SK-N-SH (cell line): ENCODE measurements around the gene ITGBL1. TPM values are rescaled to one million over a fixed set of nuclear protein-coding genes. Genes with fewer than 3 reads are reported as not detected.

ENCODE experiments used
- CTCF ChIA-PET: fragments of 300-600, 350-600 bp; formaldehyde crosslinking; extraction: SDS; loops from one replicate; lab custom pipeline; 2021; lab: Yijun Ruan, JAX
- POLR2A ChIA-PET: fragments of 350-600 bp; sonication (Branson Sonifier 250); formaldehyde crosslinking; extraction: SDS; loops from one replicate; lab custom pipeline; 2020; ENCODE audit warnings: antibody characterized with exemption, inconsistent platforms; lab: Yijun Ruan, JAX
- DNase-seq: peaks from one replicate; pipeline ENCODE4 v3.0.0; 2012
- H2AFZ ChIP-seq: fragments of 200-600 bp; sonication (generic); 2 replicates; pipeline ENCODE4 v1.8.1; 2016; ENCODE audit warnings: antibody characterized with exemption, mild to moderate bottlenecking, low read depth
- H3F3A ChIP-seq: fragments of 200-600 bp; sonication (generic); replicated peaks from 2 replicates; pipeline ENCODE3; 2016; ENCODE audit warnings: antibody characterized with exemption, mild to moderate bottlenecking; ENCODE audit not compliant: insufficient read depth
- H3K27ac ChIP-seq, 2 experiments: fragments of 200-500 bp in 1 of 2; fragments of 200-600 bp in 1 of 2; sonication (Bioruptor generic) in 1 of 2; sonication (generic), shearing (Covaris generic) in 1 of 2; 2 replicates each; pipeline versions ENCODE4 v1.5.1 to v1.6.1; 2014 to 2016; ENCODE audit warnings: low read depth in 2 of 2, inconsistent platforms in 1 of 2, low read length in 1 of 2, mild to moderate bottlenecking in 1 of 2, mixed read lengths in 1 of 2
- H3K27me3 ChIP-seq: fragments of 200-600 bp; sonication (generic), shearing (Covaris generic); 2 replicates; pipeline ENCODE4 v1.6.1; 2016; ENCODE audit warnings: mixed run types; ENCODE audit not compliant: insufficient read depth
- H3K36me3 ChIP-seq, 2 experiments: fragments of 200-500 bp in 1 of 2; fragments of 200-600 bp in 1 of 2; sonication (Bioruptor generic) in 1 of 2; sonication (generic) in 1 of 2; replicated peaks in 1 of 2; 2 replicates each; pipeline versions ENCODE3 to v1.5.1; 2014 to 2016; ENCODE audit warnings: low read length in 1 of 2, mild to moderate bottlenecking in 1 of 2; ENCODE audit not compliant: insufficient read depth in 2 of 2, control insufficient read depth in 1 of 2
- H3K4me1 ChIP-seq, 2 experiments: fragments of 200-500 bp in 1 of 2; fragments of 200-600 bp in 1 of 2; sonication (Bioruptor generic) in 1 of 2; sonication (generic), shearing (Covaris generic) in 1 of 2; 2 replicates each; pipeline versions ENCODE4 v1.5.1 to v1.6.1; 2014 to 2016; ENCODE audit warnings: low read depth in 1 of 2, low read length in 1 of 2, mixed run types in 1 of 2; ENCODE audit not compliant: insufficient read depth in 2 of 2, control insufficient read depth in 1 of 2
- H3K4me2 ChIP-seq: fragments of 200-600 bp; sonication (generic), shearing (Covaris generic); 2 replicates; pipeline ENCODE4 v1.6.1; 2017; ENCODE audit warnings: mixed run types
- H3K4me3 ChIP-seq, 2 experiments: fragments of 200-500 bp in 1 of 2; fragments of 200-600 bp in 1 of 2; sonication (Bioruptor generic) in 1 of 2; sonication (generic), shearing (Covaris generic) in 1 of 2; 2 replicates each; pipeline versions ENCODE4 v1.5.1 to v1.8.1; 2014 to 2016; ENCODE audit warnings: low read depth in 2 of 2, inconsistent platforms in 1 of 2, low read length in 1 of 2, mild to moderate bottlenecking in 1 of 2, mixed read lengths in 1 of 2, moderate library complexity in 1 of 2
- H3K79me2 ChIP-seq: fragments of 200-600 bp; sonication (generic); 2 replicates; pipeline ENCODE4 v1.8.1; 2017; ENCODE audit warnings: mild to moderate bottlenecking; ENCODE audit not compliant: insufficient read depth
- H3K9ac ChIP-seq: fragments of 200-600 bp; sonication (generic); 2 replicates; pipeline ENCODE4 v1.6.1; 2017; ENCODE audit warnings: mixed run types
- H3K9me2 ChIP-seq: fragments of 200-600 bp; sonication (generic); 2 replicates; pipeline ENCODE4 v1.6.1; 2017; ENCODE audit warnings: mixed run types
- H3K9me3 ChIP-seq: fragments of 200-600 bp; sonication (generic); 2 replicates; pipeline ENCODE4 v1.6.1; 2017; ENCODE audit warnings: mixed run types, mild to moderate bottlenecking, moderate library complexity
- H4K20me1 ChIP-seq: fragments of 200-600 bp; sonication (generic); 2 replicates; pipeline ENCODE4 v1.6.1; 2017; ENCODE audit warnings: mild to moderate bottlenecking, mixed run types; ENCODE audit not compliant: insufficient read depth
- ELF1 ChIP-seq: IDR thresholded peaks from 2 replicates; pipeline ENCODE4 v1.4.0; 2012
- EP300 ChIP-seq, 2 experiments: IDR thresholded peaks; 2 replicates each; pipeline versions ENCODE4 v1.4.0 to v1.6.1; 2012; ENCODE audit warnings: borderline replicate concordance in 1 of 2, low read depth in 1 of 2, low read length in 1 of 2
- EZH2phosphoT487 ChIP-seq: fragments of 200-600 bp; sonication (generic); IDR thresholded peaks from 2 replicates; pipeline ENCODE4 v1.6.1; 2017; ENCODE audit warnings: low read depth, mixed run types, mild to moderate bottlenecking, antibody characterized with exemption, moderate library complexity, borderline replicate concordance
- FOSL2 ChIP-seq: IDR thresholded peaks from 2 replicates; pipeline ENCODE4 v1.4.0; 2012; ENCODE audit warnings: low read depth, mild to moderate bottlenecking, moderate library complexity, borderline replicate concordance
- FOXJ3 ChIP-seq: sonication (generic); formaldehyde crosslinking; IDR thresholded peaks from 2 replicates; pipeline ENCODE4 v1.5.1; 2020; ENCODE audit warnings: mild to moderate bottlenecking, missing genetic modification reagents
- GABPA ChIP-seq: IDR thresholded peaks from 2 replicates; pipeline ENCODE4 v1.4.0; 2012; ENCODE audit warnings: low read depth, mild to moderate bottlenecking
- JUND ChIP-seq: IDR thresholded peaks from 2 replicates; pipeline ENCODE4 v1.4.0; 2012
- MEF2A ChIP-seq: IDR thresholded peaks from 2 replicates; pipeline ENCODE4 v1.4.0; 2012; ENCODE audit warnings: low read depth, borderline replicate concordance
- MXI1 ChIP-seq: IDR thresholded peaks from 2 replicates; pipeline ENCODE4 v1.6.1; 2012; ENCODE audit warnings: mild to moderate bottlenecking, low read depth, low read length, improper control_type of control experiment
- NRF1 ChIP-seq: IDR thresholded peaks from 2 replicates; pipeline ENCODE4 v1.6.1; 2012; ENCODE audit warnings: low read depth, mild to moderate bottlenecking, low read length
- RAD21 ChIP-seq: IDR thresholded peaks from 2 replicates; pipeline ENCODE4 v1.6.1; 2012; ENCODE audit warnings: mild to moderate bottlenecking, low read length
- RCOR1 ChIP-seq: fragments of 150-350 bp; IDR thresholded peaks from 2 replicates; pipeline ENCODE4 v1.6.1; 2017; ENCODE audit warnings: antibody characterized with exemption, low read length
- RFX5 ChIP-seq: IDR thresholded peaks from 2 replicates; pipeline ENCODE4 v1.6.1; 2012; ENCODE audit warnings: mild to moderate bottlenecking, improper control_type of control experiment, low read length
- RXRA ChIP-seq: IDR thresholded peaks from 2 replicates; pipeline ENCODE4 v1.4.0; 2012; ENCODE audit warnings: low read depth, mild to moderate bottlenecking, borderline replicate concordance
- SIN3A ChIP-seq: IDR thresholded peaks from 2 replicates; pipeline ENCODE4 v1.6.1; 2012; ENCODE audit warnings: low read depth, mild to moderate bottlenecking, low read length, moderate library complexity, borderline replicate concordance
- TAF1 ChIP-seq: IDR thresholded peaks from 2 replicates; pipeline ENCODE4 v1.6.1; 2012; ENCODE audit warnings: low read depth, mild to moderate bottlenecking, low read length, moderate library complexity, borderline replicate concordance
- TCF12 ChIP-seq: IDR thresholded peaks from 2 replicates; pipeline ENCODE4 v1.4.0; 2012
- WGBS: methylation state at CpG from one replicate; pipeline ENCODE4 v1.1.6; 2017; ENCODE audit warnings: low lambda C conversion rate; 5-methylcytosine and 5-hydroxymethylcytosine counted together
- polyA plus RNA-seq, 3 experiments: library from polyadenylated mRNA; depleted of rRNA; stranded (reverse); fragments of >200 nt; gene quantifications; 2 replicates each; pipeline ENCODE4 v1.2.3, GENCODE V29; 2012
- TF ChIP-seq, protein P1 (sequence below): fragments of 150-350 bp; IDR thresholded peaks from 2 replicates; pipeline ENCODE4 v1.6.1; 2016; ENCODE audit warnings: mild to moderate bottlenecking, low read depth, low read length
- TF ChIP-seq, protein P2 (sequence below): IDR thresholded peaks from 2 replicates; pipeline ENCODE4 v1.6.1; 2012; ENCODE audit warnings: mild to moderate bottlenecking, low read depth, low read length, moderate library complexity
- TF ChIP-seq, protein P3 (sequence below): fragments of 150-350 bp; IDR thresholded peaks from 2 replicates; pipeline ENCODE4 v1.6.1; 2017; ENCODE audit warnings: antibody characterized with exemption, low read length, low read depth, borderline replicate concordance
- TF ChIP-seq, protein P4 (sequence below): IDR thresholded peaks from 2 replicates; pipeline ENCODE4 v1.4.0; 2012; ENCODE audit warnings: low read depth, borderline replicate concordance

Gene ITGBL1
- polyA plus RNA-seq, 1 of the 3 experiments (the other 2 are of a cell fraction), result 78.7 TPM

DNA sequence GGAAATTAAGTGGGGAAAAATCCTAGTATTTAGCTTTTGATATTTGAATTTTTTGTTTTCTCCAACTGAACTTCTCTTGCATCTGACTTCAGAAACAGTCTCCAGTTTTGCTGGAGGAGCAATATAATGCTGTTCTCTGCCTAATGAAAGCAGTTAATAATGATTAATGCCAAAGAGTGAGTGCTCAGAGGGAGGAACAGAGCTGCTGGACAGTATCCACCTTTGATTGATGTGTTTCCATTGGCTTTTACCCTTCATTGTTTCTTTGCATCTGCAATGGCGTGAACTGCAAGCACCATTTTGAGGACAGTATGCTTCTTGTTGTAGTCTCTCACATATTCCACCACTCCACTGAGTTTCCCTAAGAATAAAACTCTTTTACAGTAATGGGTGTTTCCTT is 193.4 kb downstream of the ITGBL1 start:
- H3K4me1 ChIP-seq, result no peaks in the 10 kb centered on the region; a peak in 2 of 4 replicates
- TF ChIP-seq, protein P1, sequence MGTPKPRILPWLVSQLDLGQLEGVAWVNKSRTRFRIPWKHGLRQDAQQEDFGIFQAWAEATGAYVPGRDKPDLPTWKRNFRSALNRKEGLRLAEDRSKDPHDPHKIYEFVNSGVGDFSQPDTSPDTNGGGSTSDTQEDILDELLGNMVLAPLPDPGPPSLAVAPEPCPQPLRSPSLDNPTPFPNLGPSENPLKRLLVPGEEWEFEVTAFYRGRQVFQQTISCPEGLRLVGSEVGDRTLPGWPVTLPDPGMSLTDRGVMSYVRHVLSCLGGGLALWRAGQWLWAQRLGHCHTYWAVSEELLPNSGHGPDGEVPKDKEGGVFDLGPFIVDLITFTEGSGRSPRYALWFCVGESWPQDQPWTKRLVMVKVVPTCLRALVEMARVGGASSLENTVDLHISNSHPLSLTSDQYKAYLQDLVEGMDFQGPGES, result no peak
- TF ChIP-seq, protein P2, sequence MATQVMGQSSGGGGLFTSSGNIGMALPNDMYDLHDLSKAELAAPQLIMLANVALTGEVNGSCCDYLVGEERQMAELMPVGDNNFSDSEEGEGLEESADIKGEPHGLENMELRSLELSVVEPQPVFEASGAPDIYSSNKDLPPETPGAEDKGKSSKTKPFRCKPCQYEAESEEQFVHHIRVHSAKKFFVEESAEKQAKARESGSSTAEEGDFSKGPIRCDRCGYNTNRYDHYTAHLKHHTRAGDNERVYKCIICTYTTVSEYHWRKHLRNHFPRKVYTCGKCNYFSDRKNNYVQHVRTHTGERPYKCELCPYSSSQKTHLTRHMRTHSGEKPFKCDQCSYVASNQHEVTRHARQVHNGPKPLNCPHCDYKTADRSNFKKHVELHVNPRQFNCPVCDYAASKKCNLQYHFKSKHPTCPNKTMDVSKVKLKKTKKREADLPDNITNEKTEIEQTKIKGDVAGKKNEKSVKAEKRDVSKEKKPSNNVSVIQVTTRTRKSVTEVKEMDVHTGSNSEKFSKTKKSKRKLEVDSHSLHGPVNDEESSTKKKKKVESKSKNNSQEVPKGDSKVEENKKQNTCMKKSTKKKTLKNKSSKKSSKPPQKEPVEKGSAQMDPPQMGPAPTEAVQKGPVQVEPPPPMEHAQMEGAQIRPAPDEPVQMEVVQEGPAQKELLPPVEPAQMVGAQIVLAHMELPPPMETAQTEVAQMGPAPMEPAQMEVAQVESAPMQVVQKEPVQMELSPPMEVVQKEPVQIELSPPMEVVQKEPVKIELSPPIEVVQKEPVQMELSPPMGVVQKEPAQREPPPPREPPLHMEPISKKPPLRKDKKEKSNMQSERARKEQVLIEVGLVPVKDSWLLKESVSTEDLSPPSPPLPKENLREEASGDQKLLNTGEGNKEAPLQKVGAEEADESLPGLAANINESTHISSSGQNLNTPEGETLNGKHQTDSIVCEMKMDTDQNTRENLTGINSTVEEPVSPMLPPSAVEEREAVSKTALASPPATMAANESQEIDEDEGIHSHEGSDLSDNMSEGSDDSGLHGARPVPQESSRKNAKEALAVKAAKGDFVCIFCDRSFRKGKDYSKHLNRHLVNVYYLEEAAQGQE, result no peak
- no peak for TF ChIP-seq FOSL2
- TF ChIP-seq EP300 (IDR thresholded peaks at IDR 0.05; ENCODE audit: borderline replicate concordance in 1 of 2, low read depth in 1 of 2, low read length in 1 of 2), result no peak
- no peak for TF ChIP-seq RFX5
- no peak for TF ChIP-seq RCOR1
- TF ChIP-seq ELF1, result no peak
- no peak for TF ChIP-seq TCF12
- TF ChIP-seq MXI1, result no peak
- no peak for TF ChIP-seq SIN3A
- TF ChIP-seq, protein P3, sequence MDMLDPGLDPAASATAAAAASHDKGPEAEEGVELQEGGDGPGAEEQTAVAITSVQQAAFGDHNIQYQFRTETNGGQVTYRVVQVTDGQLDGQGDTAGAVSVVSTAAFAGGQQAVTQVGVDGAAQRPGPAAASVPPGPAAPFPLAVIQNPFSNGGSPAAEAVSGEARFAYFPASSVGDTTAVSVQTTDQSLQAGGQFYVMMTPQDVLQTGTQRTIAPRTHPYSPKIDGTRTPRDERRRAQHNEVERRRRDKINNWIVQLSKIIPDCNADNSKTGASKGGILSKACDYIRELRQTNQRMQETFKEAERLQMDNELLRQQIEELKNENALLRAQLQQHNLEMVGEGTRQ, result no peak
- TF ChIP-seq, all 33 proteins: peak for 0
- Histone ChIP-seq H3K36me3 (peaks cover 3 to 22% of the 10 kb centered on the region in 2 experiments), H3F3A (peaks cover 32% of the 10 kb centered on the region), H4K20me1 (peaks cover 6% of the 10 kb centered on the region; the same call in 1 of the 2 replicates), H3K4me2 (no peak overlapping the region), H2AFZ (no peak overlapping the region), H3K4me3 (no peak overlapping the region), H3K27ac (no peak overlapping the region), H3K9me3 (no peaks in the 10 kb centered on the region), H3K9ac (no peak overlapping the region), H3K79me2 (peaks cover 35% of the 10 kb centered on the region; the same call in 1 of the 2 replicates), H3K27me3 (no peaks in the 10 kb centered on the region), H3K9me2 (no peaks in the 10 kb centered on the region; the same call in 1 of the 2 replicates)
- ChIA-PET POLR2A (no interaction called here), CTCF (no interaction called here)
- 100% methylated on average over 1 of the region's 1 CpG for WGBS
- no peak for DNase-seq

DNA sequence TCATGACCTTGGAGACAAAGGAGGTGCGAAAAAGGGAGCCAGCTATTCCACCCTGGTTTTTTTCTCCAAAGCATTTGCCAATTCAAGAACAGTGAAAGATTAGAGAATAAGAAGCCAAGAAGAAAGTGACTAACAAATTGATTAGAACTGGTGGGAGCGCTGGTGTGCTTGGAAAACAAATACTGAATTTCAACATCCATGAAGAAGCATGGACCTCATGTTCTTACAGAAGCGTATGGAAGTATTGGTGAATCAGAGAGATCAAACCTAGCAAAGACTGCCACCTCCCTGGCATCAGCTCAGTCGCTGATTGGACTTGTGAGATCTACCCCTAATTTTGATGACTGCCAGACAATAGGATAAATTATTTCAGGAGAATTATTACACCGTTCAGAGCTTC is 195.3 kb downstream of the ITGBL1 start:
- 0 out of 2 replicates have a peak, but pooled peaks cover 6% of the 10 kb centered on the region for H3K9me3 ChIP-seq
- H3K36me3 ChIP-seq, result peaks cover 3 to 27% of the 10 kb centered on the region in 2 experiments
- H3K9me2 ChIP-seq, result no peaks in the 10 kb centered on the region; the same call in 1 of the 2 replicates
- H2AFZ ChIP-seq, result no peak overlapping the region
- no peaks in the 10 kb centered on the region; a peak in 1 of 4 replicates for H3K4me1 ChIP-seq
- no peak for DNase-seq
- no peak overlapping the region for H3K4me2 ChIP-seq
- peaks cover 40% of the 10 kb centered on the region; the same call in 1 of the 2 replicates for H3K79me2 ChIP-seq
- no peak overlapping the region for H3K9ac ChIP-seq
- H4K20me1 ChIP-seq, result peaks cover 6% of the 10 kb centered on the region; the same call in 1 of the 2 replicates
- peaks cover 29% of the 10 kb centered on the region for H3F3A ChIP-seq
- H3K27me3 ChIP-seq, result no peaks in the 10 kb centered on the region
- 98% methylated on average over 5 of the region's 5 CpGs for WGBS
- ChIA-PET POLR2A (no interaction called here), CTCF (no interaction called here)
- no peak overlapping the region for H3K4me3 ChIP-seq
- H3K27ac ChIP-seq, result no peak overlapping the region
- TF ChIP-seq MXI1 (no peak), EZH2phosphoT487 (no peak), JUND (no peak), FOSL2 (no peak), FOXJ3 (CRISPR knock-in tag) (no peak), MEF2A (no peak), RXRA (no peak), RAD21 (no peak), RFX5 (no peak), TAF1 (no peak), GABPA (no peak), RCOR1 (no peak), NRF1 (no peak)
- TF ChIP-seq, protein P4, sequence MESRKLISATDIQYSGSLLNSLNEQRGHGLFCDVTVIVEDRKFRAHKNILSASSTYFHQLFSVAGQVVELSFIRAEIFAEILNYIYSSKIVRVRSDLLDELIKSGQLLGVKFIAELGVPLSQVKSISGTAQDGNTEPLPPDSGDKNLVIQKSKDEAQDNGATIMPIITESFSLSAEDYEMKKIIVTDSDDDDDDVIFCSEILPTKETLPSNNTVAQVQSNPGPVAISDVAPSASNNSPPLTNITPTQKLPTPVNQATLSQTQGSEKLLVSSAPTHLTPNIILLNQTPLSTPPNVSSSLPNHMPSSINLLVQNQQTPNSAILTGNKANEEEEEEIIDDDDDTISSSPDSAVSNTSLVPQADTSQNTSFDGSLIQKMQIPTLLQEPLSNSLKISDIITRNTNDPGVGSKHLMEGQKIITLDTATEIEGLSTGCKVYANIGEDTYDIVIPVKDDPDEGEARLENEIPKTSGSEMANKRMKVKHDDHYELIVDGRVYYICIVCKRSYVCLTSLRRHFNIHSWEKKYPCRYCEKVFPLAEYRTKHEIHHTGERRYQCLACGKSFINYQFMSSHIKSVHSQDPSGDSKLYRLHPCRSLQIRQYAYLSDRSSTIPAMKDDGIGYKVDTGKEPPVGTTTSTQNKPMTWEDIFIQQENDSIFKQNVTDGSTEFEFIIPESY, result no peak
